ENCODE results near the gene UTY.

DNA sequence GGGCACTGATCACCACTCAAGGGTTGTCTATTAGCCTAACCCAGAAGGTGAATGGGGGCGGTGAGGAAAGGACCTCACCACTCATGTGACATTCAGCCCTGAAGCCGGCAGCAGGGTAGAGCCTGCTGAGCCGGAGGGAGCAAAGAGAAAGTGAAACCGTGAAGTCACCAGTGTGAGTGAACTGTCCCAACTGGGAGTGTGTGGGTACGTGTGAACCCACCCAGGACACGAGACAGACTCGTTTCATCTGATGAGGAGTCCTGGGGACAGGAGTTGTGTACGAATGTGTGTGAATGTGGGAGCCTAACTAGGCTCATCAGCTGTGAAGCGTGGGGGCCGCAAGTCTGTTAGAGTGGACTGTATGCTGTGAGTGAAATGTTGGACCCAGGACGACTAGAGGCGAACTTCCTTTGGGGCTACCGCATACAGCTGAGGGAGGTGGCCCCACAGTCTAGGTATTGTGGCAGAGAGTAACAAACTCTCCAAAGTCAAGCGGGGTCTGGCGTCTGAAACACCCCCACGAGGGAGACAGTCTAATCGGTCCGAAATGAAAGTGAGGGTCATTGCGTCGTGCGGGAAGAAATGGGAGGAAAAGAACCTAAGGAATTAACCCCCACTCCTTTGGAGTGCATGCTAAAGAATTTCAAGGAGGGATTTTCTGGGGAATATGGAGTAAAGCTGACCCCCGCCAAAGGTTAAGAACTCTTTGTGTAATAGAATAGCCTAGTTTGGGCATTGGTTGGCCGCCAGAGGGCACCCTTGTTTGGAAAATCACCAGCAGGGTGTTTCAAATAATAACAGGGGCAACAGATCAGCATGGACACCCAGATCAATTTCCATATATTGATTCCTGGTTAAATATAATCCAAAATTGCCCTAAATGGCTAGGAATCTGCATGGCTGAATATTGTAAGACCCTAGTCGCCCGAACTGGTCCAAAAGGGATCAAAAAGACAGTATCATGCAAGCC is 43.6 kb downstream of the UTY start:
- TF ChIP-seq, protein P1, sequence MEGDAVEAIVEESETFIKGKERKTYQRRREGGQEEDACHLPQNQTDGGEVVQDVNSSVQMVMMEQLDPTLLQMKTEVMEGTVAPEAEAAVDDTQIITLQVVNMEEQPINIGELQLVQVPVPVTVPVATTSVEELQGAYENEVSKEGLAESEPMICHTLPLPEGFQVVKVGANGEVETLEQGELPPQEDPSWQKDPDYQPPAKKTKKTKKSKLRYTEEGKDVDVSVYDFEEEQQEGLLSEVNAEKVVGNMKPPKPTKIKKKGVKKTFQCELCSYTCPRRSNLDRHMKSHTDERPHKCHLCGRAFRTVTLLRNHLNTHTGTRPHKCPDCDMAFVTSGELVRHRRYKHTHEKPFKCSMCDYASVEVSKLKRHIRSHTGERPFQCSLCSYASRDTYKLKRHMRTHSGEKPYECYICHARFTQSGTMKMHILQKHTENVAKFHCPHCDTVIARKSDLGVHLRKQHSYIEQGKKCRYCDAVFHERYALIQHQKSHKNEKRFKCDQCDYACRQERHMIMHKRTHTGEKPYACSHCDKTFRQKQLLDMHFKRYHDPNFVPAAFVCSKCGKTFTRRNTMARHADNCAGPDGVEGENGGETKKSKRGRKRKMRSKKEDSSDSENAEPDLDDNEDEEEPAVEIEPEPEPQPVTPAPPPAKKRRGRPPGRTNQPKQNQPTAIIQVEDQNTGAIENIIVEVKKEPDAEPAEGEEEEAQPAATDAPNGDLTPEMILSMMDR (conservative IDR thresholded peaks at IDR 0.05; ENCODE audit: low read length), result peak; percentile 73
- TF ChIP-seq EZH2phosphoT487 (IDR thresholded peaks at IDR 0.05; ENCODE audit: borderline replicate concordance, low read depth, low read length), result no peak

Measured in OCI-LY7 (cell line).